Ovary (tissue), 9 donors: Measurements from ENCODE around the gene SLC2A13. TPM values are rescaled to one million over a fixed set of nuclear protein-coding genes. Genes with fewer than 3 reads are reported as not detected.

Experiments used
- DNase-seq, 5 donors: peaks; one replicate each; pipeline ENCODE4 v3.0.0-alpha.2; 2019 to 2020
- H3K27ac ChIP-seq, 2 donors: fragments of 200-600 bp; one replicate each; pipeline versions ENCODE4 v1.5.1 to v1.8.0; 2019 to 2022
- H3K27me3 ChIP-seq: fragments of 200-600 bp; one replicate; pipeline ENCODE4 v1.8.0; 2022
- H3K36me3 ChIP-seq: fragments of 200-600 bp; sonication (generic); one replicate; pipeline ENCODE4 v1.5.1; 2019
- H3K4me1 ChIP-seq: one replicate; pipeline ENCODE4 v1.8.1; 2013; ENCODE audit warnings: mild to moderate bottlenecking, moderate library complexity; ENCODE audit not compliant: insufficient read depth
- H3K4me3 ChIP-seq: fragments of 200-600 bp; sonication (generic); one replicate; pipeline ENCODE4 v1.5.1; 2017
- H3K9me3 ChIP-seq, 2 donors: fragments of 200-600 bp in 1 of 2; sonication (generic) in 1 of 2; one replicate each; pipeline versions ENCODE4 v1.5.1 to v1.8.1; 2013 to 2019; ENCODE audit warnings: mild to moderate bottlenecking in 1 of 2, moderate library complexity in 1 of 2
- EP300 ChIP-seq: sonication (generic); formaldehyde crosslinking; IDR thresholded peaks from one replicate; pipeline ENCODE4 v1.6.1; 2017; ENCODE audit warnings: antibody characterized with exemption
- POLR2A ChIP-seq: fragments of 450-650 bp; IDR thresholded peaks from one replicate; pipeline ENCODE4 v1.6.1; 2017; ENCODE audit warnings: antibody characterized with exemption, mild to moderate bottlenecking, moderate library complexity
- WGBS, 3 donors: extraction: QIAGEN DNeasy Blood & Tissue Kit in 1 of 3; methylation state at CpG; one replicate each; pipeline versions ENCODE4 v1.1.5 to v1.1.7; 2013 to 2017; 5-methylcytosine and 5-hydroxymethylcytosine counted together
- intact Hi-C, 4 donors: fragments of 100-400 bp; cut with DNase I; formaldehyde crosslinking; loops; one replicate each; pipeline versions ENCODE4 v1.11.0 to v1.15.1; 2022 to 2023
- polyA plus RNA-seq, 2 donors: library from polyadenylated mRNA; stranded (reverse); fragments of 200-250 nt in 1 of 2; fragments of 350-450 nt in 1 of 2; fragmentation: Illumina TruSeq in 1 of 2; extraction: RNeasy Lipid Tissue Mini Kit (QIAGEN cat#74804) in 1 of 2; gene quantifications; one replicate each; pipeline ENCODE4 v1.2.3, GENCODE V29; 2013 to 2014
- total RNA-seq, 7 donors: library from RNA; depleted of rRNA in 2 of 7; stranded (reverse); fragments of >200 nt in 2 of 7; fragmentation: NEBNext Ultra II Directional in 3 of 7; extraction: Animal tissue kit (Norgen Biotek cat#: 25700) in 3 of 7; gene quantifications; one replicate each; pipeline versions ENCODE4 v1.1.0 to v1.2.4, GENCODE V29; 2016 to 2023
- TF ChIP-seq, protein P1 (sequence below), 3 donors: fragments of 450-650 bp in 2 of 3; fragments of 200-600 bp in 1 of 3; IDR thresholded peaks; one replicate each; pipeline versions ENCODE4 v1.5.1 to v1.8.0; 2016 to 2022; ENCODE audit warnings: antibody characterized with exemption in 3 of 3, mild to moderate bottlenecking in 1 of 3
- donor health status: DM: no; HTN: no; CAD: no; lungs with moderate emphysema.
- donor health status: DM: no; HTN: no; CAD: no.
- donor health status: Bipolar disorder and iron deficiency.
- donor health status: DM: yes; HTN: yes; CAD: no.
- donor health status: DM: no; HTN: no; CAD: no.
- donor health status: DM: yes; HTN: yes; CAD: no.

SLC2A13 gene
- total and polyA plus RNA-seq, 9 donors = 2.3 to 24.3 (median 7.9) TPM

DNA sequence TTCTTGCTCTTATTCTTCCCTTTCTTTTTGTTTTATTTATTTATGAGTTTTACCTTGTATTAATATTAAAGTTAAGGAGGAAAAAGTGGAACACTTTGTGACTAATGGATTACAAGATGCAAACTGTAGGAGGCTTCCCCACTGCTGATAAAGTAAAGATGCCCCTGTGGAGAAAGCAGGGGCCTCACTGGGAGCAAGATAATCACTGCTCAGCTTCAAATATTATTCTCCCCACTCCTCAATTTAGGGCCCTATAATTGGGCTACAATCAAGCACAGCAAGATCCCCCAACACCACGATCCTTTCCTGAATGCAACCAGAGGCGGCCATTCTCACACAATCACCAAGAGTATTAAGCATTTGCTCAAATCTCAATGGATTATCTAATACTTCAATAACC, 149.2 kb downstream of the SLC2A13 start:
- no peak overlapping the region for H3K4me3 ChIP-seq
- H3K4me1 ChIP-seq = no peaks in the 10 kb centered on the region
- intact Hi-C loops = no loop called here
- WGBS, 3 donors = 86 to 88% (median 87%) methylated on average over 2 of the region's 2 CpGs
- no peaks in the 10 kb centered on the region for H3K9me3 ChIP-seq
- TF ChIP-seq POLR2A = no peak
- no peak for TF ChIP-seq EP300
- TF ChIP-seq, protein P1, sequence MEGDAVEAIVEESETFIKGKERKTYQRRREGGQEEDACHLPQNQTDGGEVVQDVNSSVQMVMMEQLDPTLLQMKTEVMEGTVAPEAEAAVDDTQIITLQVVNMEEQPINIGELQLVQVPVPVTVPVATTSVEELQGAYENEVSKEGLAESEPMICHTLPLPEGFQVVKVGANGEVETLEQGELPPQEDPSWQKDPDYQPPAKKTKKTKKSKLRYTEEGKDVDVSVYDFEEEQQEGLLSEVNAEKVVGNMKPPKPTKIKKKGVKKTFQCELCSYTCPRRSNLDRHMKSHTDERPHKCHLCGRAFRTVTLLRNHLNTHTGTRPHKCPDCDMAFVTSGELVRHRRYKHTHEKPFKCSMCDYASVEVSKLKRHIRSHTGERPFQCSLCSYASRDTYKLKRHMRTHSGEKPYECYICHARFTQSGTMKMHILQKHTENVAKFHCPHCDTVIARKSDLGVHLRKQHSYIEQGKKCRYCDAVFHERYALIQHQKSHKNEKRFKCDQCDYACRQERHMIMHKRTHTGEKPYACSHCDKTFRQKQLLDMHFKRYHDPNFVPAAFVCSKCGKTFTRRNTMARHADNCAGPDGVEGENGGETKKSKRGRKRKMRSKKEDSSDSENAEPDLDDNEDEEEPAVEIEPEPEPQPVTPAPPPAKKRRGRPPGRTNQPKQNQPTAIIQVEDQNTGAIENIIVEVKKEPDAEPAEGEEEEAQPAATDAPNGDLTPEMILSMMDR (IDR thresholded peaks at IDR 0.05) = no peak
- H3K36me3 ChIP-seq = no peaks in the 10 kb centered on the region
- H3K27me3 ChIP-seq = no peaks in the 10 kb centered on the region
- H3K27ac ChIP-seq = no peak overlapping the region
- no peak for DNase-seq

DNA sequence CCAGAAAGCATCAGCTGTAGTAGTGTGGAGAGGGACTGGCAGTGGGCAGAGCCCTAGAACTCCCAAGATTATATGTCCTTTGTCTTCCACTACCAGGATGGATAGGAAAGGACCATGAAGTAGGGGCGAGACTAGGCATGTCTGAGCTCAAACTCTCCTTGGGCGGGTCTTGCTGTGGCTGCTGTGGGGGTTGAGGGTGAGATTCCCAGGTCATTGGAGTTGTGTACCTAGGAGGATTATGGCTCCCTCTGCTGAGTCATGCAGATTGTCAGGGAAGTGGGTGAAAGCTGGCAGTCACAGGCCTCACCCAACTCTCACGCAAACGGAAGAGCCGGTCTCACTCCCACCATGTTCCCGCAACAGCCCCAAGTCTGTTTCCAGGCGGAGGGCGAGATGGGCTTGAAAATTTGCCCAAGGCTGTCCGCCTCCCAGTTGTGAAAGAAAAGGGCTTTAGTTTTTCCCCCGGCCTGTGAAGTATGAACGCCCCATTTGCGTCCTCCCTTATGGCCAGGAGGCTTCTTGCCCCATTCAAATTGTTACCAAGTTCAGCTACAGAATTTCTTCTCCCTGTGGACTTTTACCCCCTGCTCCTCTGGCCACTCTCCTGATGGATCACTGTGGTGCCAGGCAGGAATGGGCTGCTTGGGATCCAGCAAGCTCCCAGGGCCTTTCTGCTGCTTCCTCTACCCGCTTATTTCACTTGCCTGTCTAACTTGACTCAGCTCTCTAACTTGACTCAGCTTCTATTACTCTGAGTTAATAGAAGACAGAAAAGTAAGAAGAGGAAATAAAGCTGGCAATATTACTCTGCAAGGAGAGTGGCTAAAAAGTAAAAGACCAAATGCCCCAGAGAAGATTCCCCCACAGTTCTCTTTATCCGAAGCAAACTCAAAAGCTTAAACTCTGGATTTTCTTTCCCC, 159.3 kb downstream of the SLC2A13 start:
- Histone ChIP-seq H3K4me3 (no peak overlapping the region), H3K9me3 (no peaks in the 10 kb centered on the region), H3K27ac (no peak overlapping the region), H3K27me3 (no peaks in the 10 kb centered on the region), H3K36me3 (no peaks in the 10 kb centered on the region), H3K4me1 (no peaks in the 10 kb centered on the region)
- DNase-seq = no peak
- WGBS, 3 donors = 94 to 98% (median 97%) methylated on average over 14 of the region's 14 CpGs
- TF ChIP-seq, protein P1 (IDR thresholded peaks at IDR 0.05) = no peak
- no peak for TF ChIP-seq EP300
- no peak for TF ChIP-seq POLR2A
- intact Hi-C loops = no loop called here

DNA sequence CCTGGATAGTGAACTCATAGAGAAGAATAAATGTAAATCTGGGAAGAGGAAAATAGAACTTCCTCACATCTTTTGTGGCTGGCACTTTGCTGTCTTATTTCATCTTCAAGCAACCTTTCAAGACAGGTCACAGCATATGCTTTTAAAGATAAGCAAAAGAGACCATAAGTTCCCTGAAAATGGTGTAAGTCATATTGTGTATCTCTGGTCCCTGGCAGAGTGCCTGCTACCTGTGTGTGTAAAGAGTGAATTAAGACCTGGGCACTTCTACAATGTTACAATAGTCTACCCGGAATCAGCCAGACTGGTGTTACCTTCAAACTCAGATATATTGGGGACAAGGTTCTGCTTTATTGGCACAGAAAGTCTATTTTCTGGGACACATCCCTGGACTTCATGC, 168.8 kb downstream of the SLC2A13 start:
- Histone ChIP-seq H3K4me3 (no peak overlapping the region), H3K4me1 (peaks cover 3% of the 10 kb centered on the region), H3K36me3 (no peaks in the 10 kb centered on the region), H3K27me3 (no peaks in the 10 kb centered on the region), H3K9me3 (no peaks in the 10 kb centered on the region), H3K27ac (no peak overlapping the region)
- DNase-seq = no peak
- intact Hi-C loops = no loop called here
- no peak for TF ChIP-seq POLR2A
- TF ChIP-seq, protein P1 (IDR thresholded peaks at IDR 0.05) = no peak
- TF ChIP-seq EP300 = no peak
- 86 to 100% (median 100%) methylated on average over 1 of the region's 1 CpG for WGBS, 3 donors

DNA sequence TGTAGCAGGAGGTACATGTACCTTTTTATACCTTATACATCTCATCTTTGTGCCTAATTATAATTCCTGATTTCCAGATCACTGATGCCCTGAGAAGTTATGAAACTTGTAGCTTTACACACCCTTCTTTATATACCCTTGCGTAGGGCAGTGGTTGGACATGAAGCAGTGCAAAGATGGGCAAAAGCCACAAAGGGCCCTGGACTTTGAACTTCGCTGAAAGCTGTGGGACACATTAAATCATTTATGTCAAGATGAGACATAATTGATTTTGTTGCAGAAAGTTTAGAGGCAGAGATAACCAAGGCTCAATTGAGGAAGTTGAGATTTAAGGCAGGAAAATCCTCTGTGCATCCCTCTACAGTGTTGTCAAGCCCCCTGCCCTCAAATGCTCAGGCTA, 170.0 kb downstream of the SLC2A13 start:
- Histone ChIP-seq H3K36me3 (no peaks in the 10 kb centered on the region), H3K4me1 (peaks cover 3% of the 10 kb centered on the region), H3K27ac (no peak overlapping the region), H3K27me3 (no peaks in the 10 kb centered on the region), H3K4me3 (no peak overlapping the region), H3K9me3 (no peaks in the 10 kb centered on the region)
- intact Hi-C loops = no loop called here
- 80 to 97% (median 97%) methylated on average over 2 of the region's 2 CpGs for WGBS, 3 donors
- no peak for DNase-seq
- no peak for TF ChIP-seq POLR2A
- no peak for TF ChIP-seq EP300
- TF ChIP-seq, protein P1 (IDR thresholded peaks at IDR 0.05) = no peak
